GM12878 (cell line): ENCODE data around the gene VSIG10. TPM values are rescaled to one million over a fixed set of nuclear protein-coding genes. Genes with fewer than 3 reads are reported as not detected.

ENCODE experiments used
- ATAC-seq: fragments of 200-7000 bp; cut with Tn5 transposase; 3 replicates; pipeline ENCODE4 v1.9.1; 2020; ENCODE audit warnings: mild to moderate bottlenecking, moderate library complexity
- BruUV-seq: library from RNA; stranded (reverse); fragments of 400-500 nt; replicated peaks from 2 replicates; lab custom pipeline; 2021; lab: Mats Ljungman, UMichigan
- CTCF ChIA-PET: fragments of 300-600 bp; sonication (Branson Sonifier 250); formaldehyde crosslinking; extraction: SDS; loops from one replicate; lab custom pipeline; 2021; ENCODE audit warnings: inconsistent platforms; lab: Yijun Ruan, JAX
- POLR2A ChIA-PET: fragments of 350-600 bp; formaldehyde crosslinking; extraction: SDS; loops from one replicate; lab custom pipeline; 2021; ENCODE audit warnings: inconsistent platforms; lab: Charles Lee
- RAD21 ChIA-PET: fragments of 300-600 bp; sonication (Branson Sonifier 250); formaldehyde crosslinking; loops from one replicate; lab custom pipeline; 2023; ENCODE audit warnings: antibody characterized with exemption; ENCODE audit not compliant: unreplicated experiment; lab: Charles Lee
- SMC1A ChIA-PET: fragments of 300-600 bp; sonication (Branson Sonifier 250); formaldehyde crosslinking; loops from one replicate; lab custom pipeline; 2023; ENCODE audit not compliant: unreplicated experiment, uncharacterized antibody; lab: Charles Lee
- DNase-seq: peaks from one replicate; pipeline ENCODE4 v3.0.0-alpha.2; 2011; ENCODE audit warnings: low read depth, low spot score
- FAIRE-seq: peaks from 3 replicates; lab custom pipeline; 2011; peaks lifted over from hg19 to GRCh38; lab: Jason Lieb, UNC
- H2AFZ ChIP-seq: 2 replicates; pipeline ENCODE4 v1.6.0; 2011; ENCODE audit warnings: low read depth, low read length, control low read depth; ENCODE audit not compliant: control insufficient read depth
- H3K27ac ChIP-seq: 2 replicates; pipeline ENCODE4 v1.5.1; 2011; ENCODE audit warnings: control low read depth; ENCODE audit not compliant: control insufficient read depth, insufficient read depth
- H3K27me3 ChIP-seq, 2 experiments: replicated peaks in 1 of 2; 2 replicates each; pipeline versions ENCODE4 v1.6.0 to v1.6.1; 2011; ENCODE audit warnings: low read length in 1 of 2; ENCODE audit not compliant: control insufficient read depth in 2 of 2, insufficient read depth in 2 of 2
- H3K36me3 ChIP-seq, 2 experiments: 2 replicates each; pipeline ENCODE4 v1.5.1; 2011; ENCODE audit warnings: low read length in 1 of 2; ENCODE audit not compliant: control insufficient read depth in 2 of 2, insufficient read depth in 2 of 2
- H3K4me1 ChIP-seq: 2 replicates; pipeline ENCODE4 v1.6.1; 2011; ENCODE audit warnings: mild to moderate bottlenecking, low read length, moderate library complexity, mixed read lengths; ENCODE audit not compliant: control insufficient read depth, insufficient read depth
- H3K4me2 ChIP-seq: 2 replicates; pipeline ENCODE4 v1.6.0; 2011; ENCODE audit warnings: control low read depth; ENCODE audit not compliant: control insufficient read depth, insufficient read depth
- H3K4me3 ChIP-seq: fragments of 200-600 bp; sonication (generic); 2 replicates; pipeline ENCODE4 v1.5.1; 2016
- H3K79me2 ChIP-seq: 2 replicates; pipeline ENCODE4 v1.6.0; 2011; ENCODE audit warnings: low read length; ENCODE audit not compliant: control insufficient read depth, insufficient read depth
- H3K9ac ChIP-seq: 2 replicates; pipeline ENCODE4 v1.8.0; 2011; ENCODE audit warnings: low read length, control low read depth, mixed read lengths; ENCODE audit not compliant: control insufficient read depth, insufficient read depth
- H3K9me3 ChIP-seq: replicated peaks from 3 replicates; pipeline ENCODE4 v1.5.1; 2011; ENCODE audit warnings: mild to moderate bottlenecking, low read length; ENCODE audit not compliant: control insufficient read depth, insufficient read depth
- H4K20me1 ChIP-seq: 2 replicates; pipeline ENCODE4 v1.6.0; 2011; ENCODE audit not compliant: control insufficient read depth, insufficient read depth
- JUND ChIP-seq: IDR thresholded peaks from 2 replicates; pipeline ENCODE4 v1.6.1; 2012; ENCODE audit warnings: low read depth, mild to moderate bottlenecking, low read length, improper control_type of control experiment, moderate library complexity
- KDM1A ChIP-seq: fragments of 200-600 bp; sonication (generic); IDR thresholded peaks from 2 replicates; pipeline ENCODE4 v1.6.1; 2016; ENCODE audit warnings: borderline replicate concordance
- MYB ChIP-seq: fragments of 150-350 bp; IDR thresholded peaks from 2 replicates; pipeline ENCODE4 v1.6.1; 2014; ENCODE audit warnings: mild to moderate bottlenecking, low read depth, low read length, borderline replicate concordance
- NFYA ChIP-seq: IDR thresholded peaks from 2 replicates; pipeline ENCODE4 v1.6.1; 2011; ENCODE audit warnings: low read depth, mild to moderate bottlenecking, low read length, improper control_type of control experiment, borderline replicate concordance
- NR2C2 ChIP-seq: IDR thresholded peaks from 2 replicates; pipeline ENCODE4 v1.6.1; 2011; ENCODE audit warnings: borderline replicate concordance, low read depth; ENCODE audit not compliant: control insufficient read depth, insufficient read length
- WGBS: methylation state at CpG from one replicate; pipeline ENCODE4 v1.1.6; 2016; ENCODE audit warnings: low lambda C conversion rate; ENCODE audit not compliant: insufficient replicate concordance, insufficient coverage; ENCODE audit errors: missing lambda C conversion rate; 5-methylcytosine and 5-hydroxymethylcytosine counted together
- in situ Hi-C: fragments of 300-500 bp; cut with MboI; formaldehyde crosslinking; loops from 9 replicates; pipeline ENCODE4 v1.14.3; 2018; ENCODE audit warnings: mixed read lengths
- intact Hi-C: fragments of 100-400 bp; cut with micrococcal nuclease; formaldehyde crosslinking; loops from one replicate; pipeline ENCODE4 v1.14.2; 2022; ENCODE audit not compliant: unreplicated experiment
- polyA plus RNA-seq, 11 experiments: library from polyadenylated mRNA; depleted of rRNA in 4 of 11; unstranded in 6 of 11; stranded (reverse) in 5 of 11; fragments of >200 nt; fragmentation: Nextera tagmentation in 4 of 11; fragmentation: Illumina TruSeq in 1 of 11; extraction: Ambion mirVana in 4 of 11; extraction: Trizol in 1 of 11; gene quantifications; 1 replicate in 1 of 11; 2 replicates in 10 of 11; pipeline versions ENCODE4 v1.2.1 to v1.2.3, GENCODE V29; 2011 to 2016; ENCODE audit warnings: inconsistent platforms in 2 of 11, missing spikeins in 2 of 11, low read depth in 1 of 11
- total RNA-seq, 4 experiments: library from RNA; depleted of rRNA in 3 of 4; stranded (reverse); fragments of >200 nt in 3 of 4; fragmentation: Illumina TruSeq in 1 of 4; extraction: Trizol in 1 of 4; gene quantifications; 2 replicates each; pipeline versions ENCODE4 v1.2.1 to v1.2.3, GENCODE V29; 2013 to 2021
- TF ChIP-seq, protein P1 (sequence below): fragments of 450-650 bp; IDR thresholded peaks from 2 replicates; pipeline ENCODE4 v1.6.1; 2017; ENCODE audit warnings: mild to moderate bottlenecking
- TF ChIP-seq, protein P2 (sequence below): fragments of 450-650 bp; IDR thresholded peaks from 2 replicates; pipeline ENCODE4 v1.6.1; 2016; ENCODE audit warnings: mild to moderate bottlenecking

The VSIG10 gene
- total and polyA plus RNA-seq, 10 of the 15 experiments (the other 5 are each of a cell fraction or from before 2014, with no cell fraction given): 3.4 to 10.2 (median 5.8) TPM

DNA sequence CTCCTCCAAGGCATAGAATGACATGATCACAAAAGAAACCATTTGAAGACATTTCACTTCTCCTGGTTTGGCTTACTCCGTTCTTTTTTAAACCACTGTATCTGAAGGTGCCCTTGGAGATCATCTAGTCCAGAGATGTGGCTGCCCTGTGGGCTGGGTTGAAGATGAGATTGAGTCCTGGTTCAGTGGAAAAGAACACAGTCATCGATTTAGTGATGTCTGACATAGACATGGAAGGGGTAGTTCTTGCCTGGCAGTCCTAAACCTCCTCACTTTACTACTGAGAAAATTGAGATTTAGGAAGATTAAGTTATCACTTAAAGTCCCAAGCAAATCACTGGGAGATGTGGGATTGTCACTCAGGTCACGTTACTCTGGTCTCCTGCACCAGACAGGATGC is 2.8 kb downstream of the VSIG10 start:
- no TSS peak for BruUV-seq
- RAD21 ChIA-PET: no interaction called here
- Histone ChIP-seq H3K4me2 (no peak overlapping the region), H3K27ac (no peak overlapping the region), H3K4me1 (no peaks in the 10 kb centered on the region; the same call in 1 of the 2 replicates), H3K9ac (no peak overlapping the region), H2AFZ (no peak overlapping the region), H3K4me3 (no peak overlapping the region), H3K27me3 (peaks cover 5 to 10% of the 10 kb centered on the region in 2 experiments; a peak in 3 of 4 replicates), H3K79me2 (no peaks in the 10 kb centered on the region), H3K9me3 (no peaks in the 10 kb centered on the region), H4K20me1 (no peaks in the 10 kb centered on the region), H3K36me3 (no peaks in the 10 kb centered on the region)
- POLR2A ChIA-PET: no interaction called here
- FAIRE-seq: no peak
- intact Hi-C loops: no loop called here
- CTCF ChIA-PET: interaction anchor here (0.7 to 0.9 kb wide), 2 partner anchors 20 to 229 kb away, joined by 3 read pairs; no protein-coding TSS in a partner anchor
- TF ChIP-seq, protein P1, sequence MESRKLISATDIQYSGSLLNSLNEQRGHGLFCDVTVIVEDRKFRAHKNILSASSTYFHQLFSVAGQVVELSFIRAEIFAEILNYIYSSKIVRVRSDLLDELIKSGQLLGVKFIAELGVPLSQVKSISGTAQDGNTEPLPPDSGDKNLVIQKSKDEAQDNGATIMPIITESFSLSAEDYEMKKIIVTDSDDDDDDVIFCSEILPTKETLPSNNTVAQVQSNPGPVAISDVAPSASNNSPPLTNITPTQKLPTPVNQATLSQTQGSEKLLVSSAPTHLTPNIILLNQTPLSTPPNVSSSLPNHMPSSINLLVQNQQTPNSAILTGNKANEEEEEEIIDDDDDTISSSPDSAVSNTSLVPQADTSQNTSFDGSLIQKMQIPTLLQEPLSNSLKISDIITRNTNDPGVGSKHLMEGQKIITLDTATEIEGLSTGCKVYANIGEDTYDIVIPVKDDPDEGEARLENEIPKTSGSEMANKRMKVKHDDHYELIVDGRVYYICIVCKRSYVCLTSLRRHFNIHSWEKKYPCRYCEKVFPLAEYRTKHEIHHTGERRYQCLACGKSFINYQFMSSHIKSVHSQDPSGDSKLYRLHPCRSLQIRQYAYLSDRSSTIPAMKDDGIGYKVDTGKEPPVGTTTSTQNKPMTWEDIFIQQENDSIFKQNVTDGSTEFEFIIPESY: no peak
- TF ChIP-seq, protein P2, sequence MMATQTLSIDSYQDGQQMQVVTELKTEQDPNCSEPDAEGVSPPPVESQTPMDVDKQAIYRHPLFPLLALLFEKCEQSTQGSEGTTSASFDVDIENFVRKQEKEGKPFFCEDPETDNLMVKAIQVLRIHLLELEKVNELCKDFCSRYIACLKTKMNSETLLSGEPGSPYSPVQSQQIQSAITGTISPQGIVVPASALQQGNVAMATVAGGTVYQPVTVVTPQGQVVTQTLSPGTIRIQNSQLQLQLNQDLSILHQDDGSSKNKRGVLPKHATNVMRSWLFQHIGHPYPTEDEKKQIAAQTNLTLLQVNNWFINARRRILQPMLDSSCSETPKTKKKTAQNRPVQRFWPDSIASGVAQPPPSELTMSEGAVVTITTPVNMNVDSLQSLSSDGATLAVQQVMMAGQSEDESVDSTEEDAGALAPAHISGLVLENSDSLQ: no peak
- TF ChIP-seq KDM1A: no peak
- TF ChIP-seq JUND: no peak
- no peak for TF ChIP-seq MYB
- no peak for TF ChIP-seq NR2C2
- TF ChIP-seq NFYA: no peak
- DNase-seq: no peak
- 44% methylated on average over 3 of the region's 3 CpGs for WGBS
- in situ Hi-C loops: loop anchor here (25.0 kb wide), 2 partner anchors 936 to 1436 kb away; no protein-coding TSS in a partner anchor
- ATAC-seq: no peak
- SMC1A ChIA-PET: no interaction called here
